Epithelial cell of proximal tubule (primary cell): ENCODE data around the gene PREB. TPM values are rescaled to one million over a fixed set of nuclear protein-coding genes. Genes with fewer than 3 reads are reported as not detected.
"Not testable (repeated sequence)": the region's sequence is repeated elsewhere in the genome, so short reads cannot be mapped to it uniquely, and the experiment has no call there.

Experiments used
- DNase-seq: peaks from one replicate; pipeline ENCODE4 v3.0.0-alpha.2; 2011; ENCODE audit warnings: low read depth
- H3K4me3 ChIP-seq: 2 replicates; pipeline ENCODE4 v1.5.1; 2011; ENCODE audit warnings: low read depth, mild to moderate bottlenecking, low read length
- total RNA-seq: library from RNA; depleted of rRNA; stranded (reverse); fragments of >200 nt; gene quantifications from 2 replicates; pipeline ENCODE4 v1.2.3, GENCODE V29; 2015
- TF ChIP-seq, protein P1 (sequence below): conservative IDR thresholded peaks from 2 replicates; pipeline ENCODE4 v1.5.1; 2012; ENCODE audit warnings: low read depth, mild to moderate bottlenecking, low read length

The PREB gene
- total RNA-seq, 1 donor from 2014 or later: 53.3 TPM

- no peak for DNase-seq
- no peak overlapping the region for H3K4me3 ChIP-seq
- TF ChIP-seq, protein P1, sequence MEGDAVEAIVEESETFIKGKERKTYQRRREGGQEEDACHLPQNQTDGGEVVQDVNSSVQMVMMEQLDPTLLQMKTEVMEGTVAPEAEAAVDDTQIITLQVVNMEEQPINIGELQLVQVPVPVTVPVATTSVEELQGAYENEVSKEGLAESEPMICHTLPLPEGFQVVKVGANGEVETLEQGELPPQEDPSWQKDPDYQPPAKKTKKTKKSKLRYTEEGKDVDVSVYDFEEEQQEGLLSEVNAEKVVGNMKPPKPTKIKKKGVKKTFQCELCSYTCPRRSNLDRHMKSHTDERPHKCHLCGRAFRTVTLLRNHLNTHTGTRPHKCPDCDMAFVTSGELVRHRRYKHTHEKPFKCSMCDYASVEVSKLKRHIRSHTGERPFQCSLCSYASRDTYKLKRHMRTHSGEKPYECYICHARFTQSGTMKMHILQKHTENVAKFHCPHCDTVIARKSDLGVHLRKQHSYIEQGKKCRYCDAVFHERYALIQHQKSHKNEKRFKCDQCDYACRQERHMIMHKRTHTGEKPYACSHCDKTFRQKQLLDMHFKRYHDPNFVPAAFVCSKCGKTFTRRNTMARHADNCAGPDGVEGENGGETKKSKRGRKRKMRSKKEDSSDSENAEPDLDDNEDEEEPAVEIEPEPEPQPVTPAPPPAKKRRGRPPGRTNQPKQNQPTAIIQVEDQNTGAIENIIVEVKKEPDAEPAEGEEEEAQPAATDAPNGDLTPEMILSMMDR: no peak
These were observed 18.9 kb downstream of the PREB start for GRCh38 chr2:27115519-27115918.

- DNase-seq, H3K4me3 ChIP-seq: not testable (repeated sequence)
These were observed 22.9 kb downstream of the PREB start for GRCh38 chr2:27111392-27112078.

DNA sequence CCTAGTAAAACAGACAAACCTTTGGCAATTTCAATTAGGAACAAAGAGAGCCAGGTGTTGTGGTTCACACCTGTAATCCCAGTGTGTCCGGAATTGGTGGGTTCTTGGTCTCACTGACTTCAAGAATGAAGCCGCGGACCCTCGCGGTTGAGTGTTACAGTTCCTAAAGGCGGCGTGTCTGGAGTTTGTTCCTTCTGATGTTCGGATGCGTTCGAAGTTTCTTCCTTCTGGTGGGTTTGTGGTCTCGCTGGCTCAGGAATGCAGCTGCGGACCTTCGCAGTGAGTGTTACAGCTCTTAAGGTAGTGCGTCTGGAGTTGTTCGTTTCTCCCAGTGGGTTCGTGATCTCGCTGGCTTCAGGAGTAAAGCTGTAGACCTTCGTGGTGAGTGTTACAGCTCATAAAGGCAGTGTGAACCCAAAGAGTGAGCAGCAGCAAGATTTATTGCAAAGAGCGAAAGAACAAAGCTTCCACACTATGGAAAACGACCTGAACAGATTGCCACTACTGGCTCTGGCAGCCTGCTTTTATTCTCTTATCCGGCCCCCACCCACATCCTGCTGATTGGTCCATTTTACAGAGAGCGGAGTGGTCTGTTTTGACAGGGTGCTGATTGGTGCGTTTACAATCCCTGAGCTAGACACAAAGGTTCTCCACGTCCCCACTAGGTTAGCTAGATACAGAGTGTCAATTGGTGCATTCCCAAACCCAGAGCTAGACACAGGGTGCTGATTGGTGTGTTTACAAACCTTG is 23.7 kb downstream of the PREB start:
- DNase-seq, H3K4me3 ChIP-seq: not testable (repeated sequence)

GRCh38 chr2:27109083-27109482 is 25.4 kb downstream of the PREB start:
- H3K4me3 ChIP-seq: no peak overlapping the region
- TF ChIP-seq, protein P1: no peak
- no peak for DNase-seq

- no peak for DNase-seq
- H3K4me3 ChIP-seq: no peak overlapping the region
- TF ChIP-seq, protein P1: no peak
These were observed 26.2 kb downstream of the PREB start for GRCh38 chr2:27108221-27108620.

GRCh38 chr2:27105981-27106380 is 28.5 kb downstream of the PREB start:
- H3K4me3 ChIP-seq: no peak overlapping the region
- TF ChIP-seq, protein P1: no peak
- DNase-seq: no peak

GRCh38 chr2:27102329-27102728 is 32.1 kb downstream of the PREB start:
- no peak overlapping the region for H3K4me3 ChIP-seq
- TF ChIP-seq, protein P1: no peak
- DNase-seq: no peak

DNA sequence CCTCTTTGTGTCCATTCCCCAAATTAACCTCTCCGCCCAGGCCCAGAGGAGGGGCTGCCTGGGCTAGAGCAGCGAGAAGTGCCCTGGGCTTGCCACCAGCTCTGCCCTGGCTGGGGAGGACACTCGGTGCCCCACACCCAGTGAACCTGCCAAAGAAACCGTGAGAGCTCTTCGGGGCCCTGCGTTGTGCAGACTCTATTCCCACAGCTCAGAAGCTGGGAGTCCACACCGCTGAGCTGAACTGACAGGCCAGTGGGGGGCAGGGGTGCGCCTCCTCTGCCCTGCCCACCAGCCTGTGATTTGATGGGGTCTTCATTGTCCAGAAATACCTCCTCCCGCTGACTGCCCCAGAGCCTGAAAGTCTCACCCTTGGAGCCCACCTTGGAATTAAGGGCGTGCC is 34.4 kb downstream of the PREB start:
- H3K4me3 ChIP-seq: no peak overlapping the region
- DNase-seq: no peak

More for the DNA sequence above, 34.4 kb downstream of the PREB start:
- TF ChIP-seq, protein P1: no peak
